NCI-H345 treated with DMSO at 0.1 percent for 48 hours (cell line): Measurements from ENCODE around the gene COBL.
"Not testable (repeated sequence)": the region's sequence is repeated elsewhere in the genome, so short reads cannot be mapped to it uniquely, and the experiment has no call there.

ENCODE experiments used
- DNase-seq: peaks from one replicate; lab custom pipeline; 2025; ENCODE audit not compliant: unreplicated experiment; lab: John Stamatoyannopoulos, UW

The COBL gene

DNA sequence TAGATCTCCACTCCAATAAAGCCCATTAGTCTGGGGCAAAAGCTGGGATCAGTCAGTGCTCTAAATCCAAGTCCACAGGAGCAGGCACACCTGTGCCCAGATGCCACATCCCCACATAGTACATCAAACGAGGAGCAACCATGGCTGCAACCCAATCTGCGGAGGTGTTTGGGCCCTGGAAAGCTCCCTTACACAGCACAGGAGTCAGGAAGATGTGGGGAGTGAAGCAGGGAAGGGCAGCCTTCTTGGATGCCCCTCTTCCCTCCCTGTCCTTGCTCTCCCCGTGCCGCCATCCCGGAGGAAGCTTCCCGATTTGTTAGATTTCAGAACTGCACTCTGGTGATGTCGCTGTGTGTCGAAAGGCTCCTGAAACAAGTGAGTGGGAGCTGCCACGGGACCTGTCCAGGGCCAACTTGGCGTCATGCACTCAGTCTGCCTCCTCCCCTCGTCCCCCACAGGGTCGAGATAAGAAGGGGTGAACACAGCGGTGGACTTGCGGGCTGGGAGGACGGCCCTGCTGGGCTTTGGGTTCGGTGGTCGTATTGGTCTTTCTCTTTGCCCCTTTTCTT, 303.3 kb downstream of the COBL start:
- DNase-seq: no peak

DNA sequence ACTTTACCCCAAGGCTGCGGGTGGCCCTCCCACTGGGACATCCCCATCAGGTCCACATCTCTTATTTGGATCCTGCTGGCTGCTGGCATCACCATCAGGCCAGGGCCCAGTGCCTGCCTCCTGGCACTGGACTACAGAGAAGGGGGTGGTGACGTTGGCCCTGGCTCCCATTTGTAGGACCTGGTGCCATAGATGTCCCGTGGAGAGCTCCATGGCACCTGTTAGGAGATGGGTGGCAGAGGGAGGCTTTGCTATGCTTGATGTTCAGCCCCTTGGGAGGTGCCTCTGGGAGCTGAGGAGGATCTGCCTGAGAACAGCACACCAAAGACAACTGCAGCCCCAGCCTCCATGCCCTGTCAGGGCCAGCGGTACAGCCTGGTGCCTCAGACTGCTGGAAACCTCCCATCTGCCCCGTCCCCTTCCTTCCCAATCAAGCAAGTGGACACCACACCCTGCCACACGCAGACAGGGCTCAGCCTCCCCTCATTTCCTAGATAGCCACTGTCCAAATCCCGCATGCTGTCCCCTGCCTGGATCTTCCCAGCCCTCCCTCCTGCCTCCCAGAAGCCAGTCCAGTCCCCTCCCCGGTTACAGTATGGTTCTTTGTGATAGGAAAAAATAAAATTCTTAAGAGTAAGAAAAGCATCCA, 303.9 kb downstream of the COBL start:
- DNase-seq: no peak

DNA sequence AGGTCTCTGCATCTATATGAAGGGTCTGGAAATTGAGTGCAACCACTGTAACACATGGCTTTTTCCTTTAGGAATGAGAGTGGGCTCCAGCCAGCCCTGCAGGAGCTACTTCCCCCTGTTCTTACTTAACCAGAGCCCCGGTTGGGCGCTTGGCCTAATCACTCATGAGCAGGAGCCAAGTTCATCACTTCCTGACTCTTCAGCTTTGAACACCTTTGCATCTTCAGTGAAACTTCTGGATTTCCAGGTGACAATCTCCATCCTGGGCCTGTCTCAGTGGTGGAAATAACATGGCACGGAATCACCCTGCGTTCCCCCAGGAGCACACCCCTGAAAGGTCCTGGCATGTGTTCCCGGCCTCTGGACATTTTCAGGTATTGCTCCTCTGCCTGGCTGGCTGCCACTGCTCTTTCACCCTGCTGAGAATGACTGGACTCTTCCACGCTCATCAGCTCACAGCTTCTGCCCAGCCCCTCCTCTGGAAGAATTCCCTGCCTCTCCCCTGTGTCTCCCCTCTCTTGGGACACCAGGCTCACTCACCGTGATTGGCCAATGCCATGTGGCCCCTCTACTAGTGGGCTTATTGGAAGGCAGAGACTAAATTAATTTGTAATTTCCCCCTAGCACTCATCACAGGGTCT, 304.8 kb downstream of the COBL start:
- DNase-seq: no peak

DNA sequence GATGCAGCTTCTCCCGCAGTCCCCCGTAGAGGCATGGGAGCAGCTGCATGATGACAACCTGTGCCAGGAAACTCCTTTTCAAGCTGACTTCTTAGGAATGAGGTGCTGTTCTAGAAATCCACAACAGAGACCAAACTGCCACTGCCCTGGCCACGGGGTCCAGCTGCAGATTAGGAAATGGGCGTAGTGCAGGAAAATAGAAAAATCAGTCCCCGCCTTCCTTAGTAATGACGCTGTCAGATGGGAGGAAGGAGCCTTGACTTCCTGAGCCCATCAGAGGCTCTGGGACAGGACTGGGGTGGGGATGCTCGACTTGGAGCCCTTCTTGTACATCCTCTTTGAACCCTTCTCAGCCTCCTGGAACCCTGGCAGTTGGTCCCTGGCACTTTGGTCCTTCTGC, 306.1 kb downstream of the COBL start:
- no peak for DNase-seq

DNA sequence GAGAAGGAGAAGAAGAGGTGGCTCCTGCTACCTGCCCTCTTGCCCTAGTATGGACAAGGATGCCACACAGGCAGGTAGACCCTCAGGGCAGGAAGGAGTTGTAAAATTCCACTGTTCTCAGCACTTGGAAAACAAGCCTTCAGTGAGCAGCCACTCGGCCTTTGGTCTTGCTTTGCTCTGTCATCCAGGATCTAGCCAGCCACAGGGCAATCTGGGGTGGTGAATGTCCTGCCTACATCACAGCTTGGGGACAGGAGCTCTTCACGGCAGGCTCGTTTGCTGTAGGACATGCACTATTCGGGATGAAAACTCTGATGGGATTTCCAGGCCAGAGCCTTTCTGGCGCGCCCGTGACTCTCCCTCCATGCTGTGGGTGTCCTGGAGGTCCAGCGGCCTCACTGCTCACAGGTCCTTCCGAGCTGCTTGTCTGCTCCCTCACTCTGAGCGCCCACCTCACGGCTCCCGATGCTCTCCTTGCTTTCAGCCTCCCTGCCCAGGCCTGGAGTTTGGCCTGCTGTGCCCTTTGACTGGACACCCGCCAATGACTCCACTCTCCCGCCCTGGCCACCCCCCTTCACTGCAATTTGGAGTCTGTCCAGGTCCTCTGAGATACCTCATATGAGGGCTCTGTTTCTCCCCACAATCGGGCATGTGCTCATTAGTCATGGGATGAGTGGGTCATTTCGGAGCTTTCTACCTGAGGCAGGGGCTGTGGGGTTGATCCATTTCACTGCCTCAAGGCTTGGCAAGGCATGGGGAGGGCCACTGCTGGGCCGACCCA, 306.7 kb downstream of the COBL start:
- no peak for DNase-seq

DNA sequence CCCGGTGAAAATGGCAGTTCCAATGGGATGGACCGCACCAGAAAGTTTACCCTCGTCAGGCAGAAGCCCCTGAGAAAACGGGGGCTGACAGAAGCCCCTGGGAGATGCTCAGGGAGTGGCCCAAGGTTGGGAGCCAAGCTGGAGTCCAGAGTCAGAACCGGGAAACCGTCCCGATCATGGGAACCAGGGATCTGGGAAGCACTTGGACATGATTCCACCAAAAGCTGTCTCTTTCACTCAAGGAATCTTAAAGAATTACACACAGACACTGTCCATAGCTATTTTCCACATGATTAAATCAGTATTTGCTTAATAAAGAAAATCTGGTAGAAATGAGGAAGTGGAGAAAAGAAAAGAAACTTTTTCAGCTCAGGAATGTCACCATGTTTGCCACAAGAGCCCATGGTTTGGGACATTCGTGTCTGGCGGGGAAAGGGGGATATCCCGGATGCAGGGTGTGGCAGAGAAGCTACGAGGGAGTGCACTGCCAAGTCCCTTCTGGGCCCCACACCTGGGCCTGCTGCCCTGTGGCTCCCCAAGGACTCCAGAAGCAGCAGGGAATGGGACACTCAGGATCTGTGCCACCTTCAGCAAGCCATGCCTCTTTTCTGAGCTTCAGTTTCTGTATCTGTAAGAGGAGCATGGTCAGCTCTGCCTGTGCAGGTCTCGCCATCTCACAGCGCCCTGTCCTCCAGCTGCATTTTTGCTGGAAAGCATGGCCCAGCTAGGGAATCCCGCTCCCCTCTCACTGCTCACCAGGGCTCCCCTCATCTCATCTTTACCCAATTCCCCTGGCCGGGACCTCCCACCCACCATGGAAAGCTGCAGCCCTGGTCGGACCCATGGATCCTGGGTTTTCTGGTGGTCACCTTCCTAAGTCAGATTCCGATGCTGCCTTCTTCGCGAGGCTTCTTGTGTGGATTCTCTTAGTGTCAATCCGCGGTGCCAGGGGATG, 308.8 kb downstream of the COBL start:
- DNase-seq: no peak

DNA sequence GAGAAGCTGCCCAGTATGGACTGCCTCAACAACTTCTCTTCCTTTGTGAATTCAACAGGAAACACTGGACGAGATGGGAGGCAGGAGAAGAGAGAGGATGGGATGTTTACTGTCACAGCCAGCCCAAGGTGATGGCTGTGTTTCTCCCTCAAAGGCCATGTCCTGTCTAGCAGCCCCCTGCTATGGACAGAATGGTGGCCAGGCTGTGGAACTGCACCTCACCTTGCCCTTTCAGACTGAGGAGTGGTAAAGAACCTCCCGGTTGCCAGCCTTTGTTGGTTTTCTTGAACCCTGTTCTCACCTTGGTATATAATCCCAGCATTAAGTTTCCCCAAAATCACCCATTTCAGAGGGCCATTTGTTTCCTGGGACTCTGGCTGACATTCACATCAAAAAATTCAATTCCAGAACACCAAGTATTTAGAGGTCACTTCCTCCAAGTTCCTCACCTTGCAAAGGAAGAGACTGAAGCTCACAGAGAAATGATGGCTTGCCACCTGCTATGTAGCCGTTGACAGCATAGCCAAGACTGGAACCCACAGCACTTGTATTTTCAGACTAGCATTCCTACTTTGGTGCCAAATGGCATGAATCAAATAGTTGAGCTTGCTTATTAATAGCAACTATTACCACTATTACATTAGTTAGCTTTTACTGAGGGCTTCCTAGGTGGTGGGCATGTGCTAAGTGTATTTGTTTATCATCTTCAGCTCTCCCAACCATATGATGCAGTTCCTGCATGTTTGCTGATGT, 309.9 kb downstream of the COBL start:
- DNase-seq: no peak

DNA sequence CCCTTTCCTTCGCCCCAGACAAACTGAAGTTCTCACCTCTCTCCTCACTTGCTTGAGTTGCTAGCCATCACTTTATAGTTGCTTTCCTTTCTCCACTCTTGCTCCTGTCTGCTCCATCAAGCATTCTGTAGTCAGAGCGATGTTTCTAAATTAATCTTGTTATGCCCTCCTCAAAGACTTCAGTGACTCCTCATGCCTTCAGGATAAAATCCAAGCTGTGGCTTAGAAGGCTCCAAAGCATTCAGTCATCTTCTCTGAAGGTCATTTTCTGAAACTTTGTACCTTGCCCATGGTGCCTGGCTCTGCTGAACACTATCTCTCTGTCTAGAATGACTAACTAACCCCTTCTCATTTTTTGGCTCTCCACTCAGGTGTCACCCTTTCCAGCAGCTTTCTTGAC, 311.5 kb downstream of the COBL start:
- DNase-seq: no peak

DNA sequence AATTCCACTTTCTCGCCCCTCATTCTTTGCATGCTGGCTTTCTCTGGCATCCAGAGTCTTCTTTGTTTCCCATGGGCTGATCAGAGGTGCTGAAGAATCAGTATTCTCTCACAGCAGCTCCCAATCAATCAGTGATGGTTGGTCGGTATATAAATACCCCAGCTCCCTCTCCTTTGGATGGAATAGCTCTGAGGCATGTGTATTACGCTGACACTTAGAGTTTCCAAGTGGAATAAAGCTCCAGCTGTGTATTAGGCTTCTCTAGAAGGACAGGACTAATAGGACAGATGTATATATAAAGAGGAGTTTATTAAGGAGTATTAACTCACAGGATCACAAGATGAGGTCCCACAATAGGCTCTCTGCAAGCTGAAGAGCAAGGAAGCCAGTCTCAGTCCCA, 315.7 kb downstream of the COBL start:
- DNase-seq: no peak

DNA sequence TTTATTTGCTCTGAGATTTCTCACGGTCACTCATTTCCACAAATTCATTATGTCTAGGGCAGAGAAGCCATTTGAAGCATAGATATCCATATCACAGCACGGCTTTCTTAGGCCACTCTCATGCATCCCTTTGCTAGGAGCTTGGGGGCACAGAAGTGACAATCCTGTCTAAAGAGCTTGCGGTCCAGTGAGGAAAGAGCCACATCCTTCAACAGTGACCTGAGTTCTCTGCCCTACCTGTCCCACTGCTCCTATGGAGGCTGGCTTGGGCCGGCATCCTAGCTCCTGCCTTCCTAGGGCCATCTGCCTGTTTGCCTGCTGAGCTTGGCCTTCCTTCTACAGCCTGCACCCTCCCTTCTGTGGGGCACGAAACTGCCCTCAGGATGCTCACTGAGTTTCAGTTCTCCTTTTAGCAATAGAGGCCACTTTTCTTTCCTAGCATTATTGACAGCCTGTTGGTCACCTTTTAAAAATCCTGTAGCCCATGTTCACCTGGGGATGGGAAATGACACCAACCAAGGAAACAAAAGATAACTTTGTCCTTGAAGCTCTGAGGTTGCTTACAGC, 321.8 kb downstream of the COBL start:
- no peak for DNase-seq

DNA sequence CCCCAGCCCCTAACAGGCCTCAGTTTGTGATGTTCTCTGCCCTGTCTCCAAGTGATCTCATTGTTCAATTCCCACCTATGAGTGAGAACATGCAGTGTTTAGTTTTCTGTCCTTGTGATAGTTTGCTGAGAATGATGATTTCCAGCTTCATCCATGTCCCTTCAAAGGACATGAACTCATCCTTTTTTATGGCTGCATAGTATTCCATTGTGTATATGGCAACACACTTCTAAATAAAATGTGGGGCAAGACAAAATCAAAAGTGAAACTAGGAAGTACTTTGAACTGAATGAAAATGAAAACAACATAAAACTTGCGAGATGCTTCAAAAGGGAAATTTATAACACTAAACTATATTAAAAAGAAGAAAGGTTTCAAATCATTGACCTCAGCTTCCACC, 326.4 kb downstream of the COBL start:
- DNase-seq: not testable (repeated sequence)

DNA sequence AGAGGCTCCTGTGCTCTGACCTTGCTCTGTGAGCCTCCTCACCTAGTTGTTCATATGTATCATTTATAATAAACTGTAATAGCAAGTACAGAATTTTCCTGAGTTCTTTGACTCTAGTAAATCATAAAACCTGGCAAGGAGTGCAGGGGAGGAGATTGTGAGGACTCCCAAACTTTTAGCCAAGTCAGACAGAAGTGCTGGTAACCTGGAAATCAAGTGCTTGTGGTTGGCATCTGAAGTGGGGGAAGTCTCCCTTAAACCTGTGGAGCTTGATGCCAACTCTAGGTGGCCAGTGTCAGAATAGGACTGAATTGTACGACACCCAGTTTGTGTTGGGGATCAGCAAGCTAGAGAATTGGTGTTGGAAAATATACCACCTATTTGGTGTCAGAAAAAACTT, 327.6 kb downstream of the COBL start:
- no peak for DNase-seq

DNA sequence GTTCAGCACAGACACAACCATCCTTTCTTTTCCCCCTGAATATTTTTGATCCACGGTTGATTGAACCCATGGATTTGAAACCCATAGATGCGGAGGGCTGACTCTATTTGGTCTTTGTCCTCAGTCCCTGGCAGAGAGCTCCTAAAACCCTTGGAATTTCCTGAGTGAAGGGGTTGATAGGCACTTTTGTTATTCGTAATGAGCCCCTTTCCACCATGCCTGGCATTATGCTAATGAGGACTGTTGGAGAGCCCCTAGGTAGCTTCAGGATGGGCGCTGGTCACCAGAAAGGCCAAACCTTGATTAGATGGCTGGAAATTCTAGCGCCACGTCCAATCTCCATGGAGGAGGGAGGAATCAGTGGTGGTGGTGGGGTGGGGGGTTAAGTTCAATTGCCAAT, 328.1 kb downstream of the COBL start:
- DNase-seq: no peak

DNA sequence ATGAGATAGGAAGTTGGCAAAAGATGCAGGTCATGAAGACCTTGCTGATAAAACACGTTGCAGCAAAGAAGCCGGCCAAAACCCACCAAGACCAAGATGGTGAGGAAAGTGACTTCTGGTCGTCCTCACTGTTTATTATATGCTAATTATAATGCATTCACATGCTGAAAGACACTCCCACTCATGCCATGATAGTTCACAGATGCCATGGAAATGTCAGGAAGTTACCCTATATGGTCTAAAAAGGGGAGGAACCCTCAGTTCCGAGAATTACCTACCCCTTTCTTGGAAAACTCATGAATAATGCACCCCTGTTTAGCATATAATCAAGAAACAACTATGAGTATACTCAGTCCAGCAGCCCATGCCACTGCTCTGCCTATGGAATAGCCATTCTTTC, 331.5 kb downstream of the COBL start:
- DNase-seq: no peak

DNA sequence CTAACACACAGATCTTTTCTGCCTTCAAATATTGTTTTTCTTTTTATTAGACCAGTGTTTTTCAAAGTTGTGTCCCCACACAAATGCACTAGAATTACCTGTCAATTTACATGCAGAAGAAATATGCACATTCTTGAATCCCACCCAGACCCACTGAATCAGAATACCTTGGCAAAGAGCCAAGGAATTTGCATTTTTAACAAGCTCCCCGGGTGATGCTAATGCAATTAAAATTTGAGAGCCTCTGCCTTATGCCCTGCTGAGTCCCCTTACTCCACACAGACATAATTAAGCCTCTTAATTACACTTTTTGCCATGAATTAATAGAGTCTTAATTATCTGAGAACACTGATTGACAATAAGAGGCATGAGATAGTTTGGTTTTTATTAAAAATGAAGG, 332.8 kb downstream of the COBL start:
- no peak for DNase-seq

DNA sequence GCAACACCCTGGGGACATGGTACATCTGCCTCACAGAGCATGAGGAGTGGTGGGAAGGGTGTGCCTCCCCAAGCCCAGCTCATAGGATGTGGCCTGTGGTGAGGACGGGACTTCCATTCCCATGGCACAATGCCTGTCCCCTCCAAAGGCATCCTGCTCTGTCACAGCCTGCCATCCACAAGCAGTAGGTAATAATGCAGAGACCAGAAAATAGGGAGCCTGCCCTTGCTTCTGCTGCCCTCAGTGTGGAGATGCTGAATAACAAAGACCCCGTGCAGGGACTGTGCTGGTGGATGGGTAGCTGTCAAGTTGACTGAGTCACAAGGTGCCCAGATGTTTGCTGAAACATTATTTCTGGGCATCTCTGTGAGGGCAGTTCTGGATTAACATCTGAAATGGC, 334.0 kb downstream of the COBL start:
- DNase-seq: no peak

DNA sequence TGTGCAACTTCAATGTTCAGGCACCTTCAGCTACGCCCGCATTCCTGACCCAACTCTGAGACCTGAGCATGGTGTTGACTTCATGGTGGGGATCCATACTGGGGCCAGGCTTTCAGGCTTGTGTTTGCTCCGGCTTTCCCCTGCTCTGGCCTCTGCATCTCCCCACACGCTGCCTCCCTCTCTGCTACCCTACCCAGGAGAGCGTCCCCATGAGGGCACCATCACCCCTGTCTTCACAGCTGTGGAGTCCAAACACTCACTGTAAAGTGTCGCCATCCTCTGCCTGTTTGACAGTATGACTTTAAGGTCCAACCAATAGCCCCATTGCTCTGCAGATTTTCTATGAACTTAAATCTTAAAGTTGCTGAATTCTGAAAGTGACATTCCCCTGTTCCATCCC, 334.9 kb downstream of the COBL start:
- DNase-seq: no peak

DNA sequence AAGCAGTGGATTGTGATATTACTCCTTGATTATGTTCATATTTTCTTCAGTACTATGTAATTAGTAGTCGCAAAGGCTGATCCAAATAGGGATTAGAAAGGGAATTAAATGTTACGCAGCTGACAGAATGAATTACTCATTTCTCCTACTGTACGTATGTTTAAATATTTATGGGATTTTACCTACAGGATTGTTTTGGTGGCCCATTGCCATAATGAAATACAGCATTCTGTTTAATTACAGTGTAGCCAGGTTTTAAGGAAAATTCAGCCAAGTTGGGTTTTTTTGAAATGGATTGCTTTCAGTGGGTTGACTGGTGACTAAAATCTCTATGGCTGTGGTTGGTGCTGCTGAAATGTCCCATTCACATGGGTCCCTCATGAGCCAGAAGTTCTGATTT, 336.2 kb downstream of the COBL start:
- DNase-seq: no peak

DNA sequence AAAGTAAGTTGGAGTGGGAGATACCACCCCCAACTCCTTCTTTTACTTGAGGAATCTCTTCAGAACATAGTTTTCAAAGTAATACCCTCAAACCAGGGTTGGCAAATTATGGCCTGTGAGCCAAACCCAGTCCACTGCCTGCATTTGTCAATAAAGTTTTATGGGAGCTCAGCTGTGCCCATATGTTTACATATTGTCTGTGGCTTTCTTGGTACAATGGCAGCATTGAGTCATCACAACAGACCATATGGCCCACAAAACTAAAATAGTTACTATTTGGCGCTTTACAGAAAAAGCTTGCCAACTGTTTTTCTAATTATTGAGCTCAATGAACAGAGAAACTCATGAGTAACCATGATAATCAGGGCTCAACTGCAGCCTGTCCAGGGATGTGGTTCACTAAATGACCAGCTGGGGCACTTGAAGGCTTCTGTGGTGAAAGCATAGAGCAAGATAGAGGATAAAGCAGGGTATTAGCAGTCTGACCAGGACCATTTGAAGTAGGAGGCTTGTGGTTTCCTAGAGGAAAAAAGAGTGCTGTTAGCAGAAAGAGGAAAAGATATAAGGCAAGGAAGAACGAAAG, 337.9 kb downstream of the COBL start:
- no peak for DNase-seq

DNA sequence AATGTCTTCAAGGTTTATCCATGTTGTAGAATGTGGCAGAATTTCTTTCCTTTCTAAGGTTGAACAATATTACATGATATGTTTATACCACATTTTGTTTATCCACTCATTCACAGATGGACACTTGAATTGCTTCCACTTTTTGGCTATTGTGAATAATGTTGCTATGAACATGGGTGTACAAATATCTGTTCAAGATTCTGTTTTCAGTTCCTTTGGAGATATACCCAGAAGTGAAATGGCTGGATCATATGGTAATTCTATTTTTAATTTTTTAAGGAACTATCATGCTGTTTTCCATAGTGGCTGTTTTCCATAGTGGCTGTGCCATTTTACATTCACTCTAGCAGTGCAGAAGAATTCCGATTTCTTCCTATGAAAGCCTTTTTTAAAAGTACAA, 339.2 kb downstream of the COBL start:
- no peak for DNase-seq
